Caco-2 (cell line): ENCODE results near the gene DENND1B. TPM values are rescaled to one million over a fixed set of nuclear protein-coding genes. Genes with fewer than 3 reads are reported as not detected.

Experiments
- BruUV-seq: library from RNA; stranded (reverse); fragments of 400-500 nt; replicated peaks from 2 replicates; lab custom pipeline; 2021; lab: Mats Ljungman, UMichigan
- CTCF ChIA-PET: fragments of 300-600 bp; sonication (Branson Sonifier 250); formaldehyde crosslinking; loops from one replicate; lab custom pipeline; 2022; ENCODE audit warnings: antibody characterized with exemption; lab: Charles Lee
- POLR2A ChIA-PET: fragments of 300-600 bp; sonication (Branson Sonifier 250); formaldehyde crosslinking; loops from one replicate; lab custom pipeline; 2022; ENCODE audit warnings: antibody characterized with exemption; lab: Charles Lee
- DNase-seq, 2 experiments: peaks; one replicate each; pipeline versions ENCODE4 v3.0.0 to v3.0.0-alpha.2; 2020 to 2022
- H3K27me3 ChIP-seq: replicated peaks from 2 replicates; pipeline ENCODE4 v1.6.0; 2011; ENCODE audit warnings: low read length; ENCODE audit not compliant: control insufficient read depth, insufficient read depth
- H3K36me3 ChIP-seq: 2 replicates; pipeline ENCODE4 v1.5.1; 2011; ENCODE audit warnings: low read length; ENCODE audit not compliant: control insufficient read depth, insufficient read depth
- H3K4me1 ChIP-seq: fragments of 250-450 bp; sonication (Bioruptor Pico); 2 replicates; pipeline ENCODE4 v1.5.1; 2020; ENCODE audit warnings: mild to moderate bottlenecking
- H3K4me3 ChIP-seq: 2 replicates; pipeline ENCODE4 v1.5.1; 2011; ENCODE audit warnings: low read depth, mild to moderate bottlenecking, control low read depth, low read length
- H3K9me3 ChIP-seq: fragments of 250-450 bp; sonication (Bioruptor Pico); 2 replicates; pipeline ENCODE4 v1.5.1; 2020; ENCODE audit warnings: mild to moderate bottlenecking, moderate library complexity
- H3K27ac Mint-ChIP-seq: one replicate; pipeline ENCODE4 v1.8.0; 2022; ENCODE audit warnings: mixed read lengths; ENCODE audit not compliant: unreplicated experiment
- H3K27me3 Mint-ChIP-seq: one replicate; pipeline ENCODE4 v1.8.0; 2022; ENCODE audit warnings: mixed read lengths; ENCODE audit not compliant: insufficient read depth, unreplicated experiment
- H3K36me3 Mint-ChIP-seq: one replicate; pipeline ENCODE4 v1.8.0; 2022; ENCODE audit warnings: mild to moderate bottlenecking, mixed read lengths; ENCODE audit not compliant: insufficient read depth, unreplicated experiment
- H3K4me1 Mint-ChIP-seq: one replicate; pipeline ENCODE4 v1.8.0; 2022; ENCODE audit warnings: low read depth, mixed read lengths; ENCODE audit not compliant: unreplicated experiment
- H3K4me3 Mint-ChIP-seq: one replicate; pipeline ENCODE4 v1.8.0; 2022; ENCODE audit warnings: mild to moderate bottlenecking, moderate library complexity, mixed read lengths; ENCODE audit not compliant: unreplicated experiment
- H3K9me3 Mint-ChIP-seq: one replicate; pipeline ENCODE4 v1.8.0; 2022; ENCODE audit warnings: mixed read lengths; ENCODE audit not compliant: unreplicated experiment
- intact Hi-C: fragments of 100-400 bp; cut with micrococcal nuclease; formaldehyde crosslinking; loops from one replicate; pipeline ENCODE4 v1.10.0; 2022; ENCODE audit not compliant: unreplicated experiment
- total RNA-seq: library from RNA; stranded (reverse); gene quantifications from 2 replicates; pipeline ENCODE4 v1.2.3, GENCODE V29; 2022
- TF ChIP-seq, protein P1 (sequence below), 2 experiments: fragments of 200-600 bp in 1 of 2; IDR thresholded peaks; 1 replicate in 1 of 2; 2 replicates in 1 of 2; pipeline versions ENCODE4 v1.5.1 to v1.8.0; 2011 to 2022; ENCODE audit warnings: antibody characterized with exemption in 1 of 2, control low read depth in 1 of 2, inconsistent platforms in 1 of 2, low read depth in 1 of 2, low read length in 1 of 2, mild to moderate bottlenecking in 1 of 2, moderate library complexity in 1 of 2; ENCODE audit not compliant: insufficient read depth in 1 of 2, severe bottlenecking in 1 of 2, unreplicated experiment in 1 of 2

Gene DENND1B
- total RNA-seq, 1 experiment from 2014 or later, result 9.6 TPM

DNA sequence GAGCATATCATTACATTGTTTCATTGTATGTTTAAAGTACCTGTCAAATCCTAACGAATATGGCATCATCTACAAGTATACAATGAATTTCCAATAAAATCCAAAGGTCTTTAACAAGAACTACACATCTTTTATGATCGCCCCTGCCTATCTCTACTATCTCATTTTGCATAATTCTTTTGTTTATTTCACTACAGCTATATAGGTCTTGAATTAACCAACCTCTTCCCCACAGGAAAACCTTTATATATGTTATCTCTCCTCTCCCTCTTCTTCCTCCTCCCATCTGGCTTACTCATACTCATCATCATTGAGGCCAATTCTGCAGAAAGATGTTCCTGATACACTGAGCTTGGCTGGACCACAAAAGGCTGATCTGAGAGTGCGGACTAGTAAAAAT is 175.5 kb downstream of the DENND1B start:
- no TSS peak for BruUV-seq
- intact Hi-C loops, result no loop called here
- TF ChIP-seq, protein P1, sequence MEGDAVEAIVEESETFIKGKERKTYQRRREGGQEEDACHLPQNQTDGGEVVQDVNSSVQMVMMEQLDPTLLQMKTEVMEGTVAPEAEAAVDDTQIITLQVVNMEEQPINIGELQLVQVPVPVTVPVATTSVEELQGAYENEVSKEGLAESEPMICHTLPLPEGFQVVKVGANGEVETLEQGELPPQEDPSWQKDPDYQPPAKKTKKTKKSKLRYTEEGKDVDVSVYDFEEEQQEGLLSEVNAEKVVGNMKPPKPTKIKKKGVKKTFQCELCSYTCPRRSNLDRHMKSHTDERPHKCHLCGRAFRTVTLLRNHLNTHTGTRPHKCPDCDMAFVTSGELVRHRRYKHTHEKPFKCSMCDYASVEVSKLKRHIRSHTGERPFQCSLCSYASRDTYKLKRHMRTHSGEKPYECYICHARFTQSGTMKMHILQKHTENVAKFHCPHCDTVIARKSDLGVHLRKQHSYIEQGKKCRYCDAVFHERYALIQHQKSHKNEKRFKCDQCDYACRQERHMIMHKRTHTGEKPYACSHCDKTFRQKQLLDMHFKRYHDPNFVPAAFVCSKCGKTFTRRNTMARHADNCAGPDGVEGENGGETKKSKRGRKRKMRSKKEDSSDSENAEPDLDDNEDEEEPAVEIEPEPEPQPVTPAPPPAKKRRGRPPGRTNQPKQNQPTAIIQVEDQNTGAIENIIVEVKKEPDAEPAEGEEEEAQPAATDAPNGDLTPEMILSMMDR (IDR thresholded peaks at IDR 0.05; ENCODE audit: insufficient read depth in 1 of 2, low read depth in 1 of 2, low read length in 1 of 2, severe bottlenecking in 1 of 2, unreplicated experiment in 1 of 2), result no peak
- Mint-ChIP-seq H3K36me3 (no peaks in the 10 kb centered on the region), H3K27ac (no peak overlapping the region), H3K9me3 (no peaks in the 10 kb centered on the region), H3K4me1 (no peaks in the 10 kb centered on the region), H3K27me3 (no peaks in the 10 kb centered on the region), H3K4me3 (no peak overlapping the region)
- CTCF ChIA-PET, result no interaction called here
- Histone ChIP-seq H3K27me3 (no peaks in the 10 kb centered on the region), H3K4me3 (no peak overlapping the region), H3K9me3 (no peaks in the 10 kb centered on the region), H3K36me3 (no peaks in the 10 kb centered on the region), H3K4me1 (no peaks in the 10 kb centered on the region)
- POLR2A ChIA-PET, result no interaction called here
- DNase-seq, result no peak

DNA sequence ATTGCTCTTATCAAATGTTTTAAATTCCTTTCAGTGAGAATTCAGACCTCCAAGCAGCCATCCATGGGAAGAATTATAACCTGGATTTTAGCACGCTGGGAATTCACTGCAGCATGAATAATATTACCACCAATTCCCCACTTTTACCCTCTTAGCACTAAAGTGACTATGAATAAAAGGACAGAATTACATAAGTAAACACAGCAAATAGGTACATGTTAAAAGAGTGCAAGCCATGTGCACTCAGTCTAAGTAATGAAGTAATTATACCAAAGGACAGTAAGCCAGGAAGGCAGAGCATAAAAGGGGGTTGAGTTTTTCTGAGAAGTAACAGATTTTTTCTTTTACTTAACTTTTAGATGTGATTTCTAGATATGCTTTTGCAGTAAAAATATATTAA is 176.3 kb downstream of the DENND1B start:
- BruUV-seq, result no TSS peak

DNA sequence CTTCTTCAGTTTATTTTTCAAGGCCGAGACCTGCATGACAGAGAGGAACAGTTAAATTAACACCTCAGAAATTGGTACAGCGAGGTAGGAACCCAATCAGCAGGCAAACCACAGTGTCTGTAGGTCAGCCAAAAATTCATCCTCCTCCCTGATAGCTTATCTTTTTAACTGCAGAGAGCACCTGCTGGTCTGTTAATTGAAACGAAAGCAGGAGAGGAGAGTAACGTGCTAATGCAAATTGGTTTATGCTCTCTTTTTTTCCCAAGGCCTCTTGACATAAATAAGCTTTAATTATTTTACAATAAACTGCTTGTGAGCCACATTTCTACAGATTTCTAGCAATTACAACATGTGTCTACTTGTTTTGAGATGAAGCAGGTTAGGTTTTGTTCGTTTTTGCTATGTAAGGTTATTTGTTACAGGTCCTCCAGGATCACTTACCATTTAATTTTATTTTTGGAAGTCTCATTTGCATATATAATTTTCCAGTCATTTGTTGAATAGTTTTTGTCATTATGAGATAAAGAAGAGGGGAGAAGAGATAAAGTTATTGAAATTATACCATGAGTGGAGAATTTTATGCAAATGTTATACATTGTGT is 179.9 kb downstream of the DENND1B start:
- Mint-ChIP-seq H3K27me3 (no peaks in the 10 kb centered on the region), H3K27ac (no peak overlapping the region), H3K4me1 (no peaks in the 10 kb centered on the region), H3K36me3 (no peaks in the 10 kb centered on the region), H3K4me3 (no peak overlapping the region), H3K9me3 (no peaks in the 10 kb centered on the region)
- Histone ChIP-seq H3K4me3 (no peak overlapping the region), H3K4me1 (no peaks in the 10 kb centered on the region), H3K9me3 (no peaks in the 10 kb centered on the region), H3K27me3 (no peaks in the 10 kb centered on the region), H3K36me3 (no peaks in the 10 kb centered on the region)
- TF ChIP-seq, protein P1 (IDR thresholded peaks at IDR 0.05; ENCODE audit: insufficient read depth in 1 of 2, low read depth in 1 of 2, low read length in 1 of 2, severe bottlenecking in 1 of 2, unreplicated experiment in 1 of 2), result no peak
- no peak for DNase-seq
- POLR2A ChIA-PET, result no interaction called here
- CTCF ChIA-PET, result no interaction called here
- BruUV-seq, result no TSS peak
- intact Hi-C loops, result no loop called here

More for the DNA sequence above, 176.3 kb downstream of the DENND1B start:
- CTCF ChIA-PET, result no interaction called here
- DNase-seq, result no peak
- Mint-ChIP-seq H3K9me3 (no peaks in the 10 kb centered on the region), H3K27ac (no peak overlapping the region), H3K27me3 (no peaks in the 10 kb centered on the region), H3K36me3 (no peaks in the 10 kb centered on the region), H3K4me3 (no peak overlapping the region), H3K4me1 (no peaks in the 10 kb centered on the region)
- H3K27me3 ChIP-seq, result no peaks in the 10 kb centered on the region
- H3K4me1 ChIP-seq, result no peaks in the 10 kb centered on the region
- no peaks in the 10 kb centered on the region for H3K36me3 ChIP-seq
- TF ChIP-seq, protein P1 (IDR thresholded peaks at IDR 0.05; ENCODE audit: insufficient read depth in 1 of 2, low read depth in 1 of 2, low read length in 1 of 2, severe bottlenecking in 1 of 2, unreplicated experiment in 1 of 2), result no peak
- H3K4me3 ChIP-seq, result no peak overlapping the region
- no peaks in the 10 kb centered on the region for H3K9me3 ChIP-seq
- POLR2A ChIA-PET, result no interaction called here
- intact Hi-C loops, result no loop called here
